Measurements from ENCODE around the gene DUSP3. TPM values are rescaled to one million over a fixed set of nuclear protein-coding genes. Genes with fewer than 3 reads are reported as not detected.

DUSP3 gene
- total and polyA plus RNA-seq, 2 of the 13 experiments (the other 11 are each of a cell fraction or from before 2014, with no cell fraction given) = 60.0 to 71.5 TPM

DNA sequence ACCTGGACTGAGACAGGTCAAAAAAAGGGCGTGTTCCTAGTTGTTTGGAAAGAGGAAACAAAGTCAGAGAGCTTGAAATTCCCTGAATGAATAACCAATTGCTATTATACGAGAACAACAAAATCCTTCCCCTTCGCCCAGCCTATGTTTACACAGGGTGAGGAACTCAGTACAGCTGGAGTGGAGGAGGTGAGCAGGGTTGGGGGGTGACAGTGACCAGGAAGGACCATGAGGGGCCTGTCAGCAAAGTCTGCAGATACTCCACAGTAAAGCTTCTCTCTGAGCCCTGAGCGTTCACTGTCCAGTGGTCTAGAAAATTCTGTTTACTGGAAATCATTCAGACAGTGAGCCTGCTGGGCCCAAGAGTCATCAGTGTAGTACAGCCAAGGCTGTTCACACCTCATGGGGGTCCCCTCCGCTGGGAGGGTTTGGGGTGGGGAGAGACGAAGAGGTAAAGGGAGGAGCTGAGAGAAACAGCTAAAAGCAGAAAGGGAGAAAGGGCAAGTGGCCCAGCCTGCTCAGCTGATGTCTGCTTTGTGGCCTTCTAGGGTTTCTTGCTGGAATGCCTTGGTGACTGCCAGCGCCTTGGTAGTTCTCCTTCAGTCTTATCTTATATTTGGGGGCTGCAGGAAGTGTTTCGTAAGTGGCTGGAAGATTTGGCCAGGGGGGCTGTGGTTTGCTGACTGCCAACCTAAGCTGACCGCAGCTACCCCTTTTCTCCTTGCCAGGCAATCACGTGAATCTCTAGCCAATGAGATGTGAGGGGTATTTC, 5.7 kb downstream of the DUSP3 start (continued):
- no peak for TF ChIP-seq NR2C2 (CRISPR knock-in tag; IDR thresholded peaks at IDR 0.05; ENCODE audit: borderline replicate concordance)
- no peak for TF ChIP-seq KMT2B (CRISPR knock-in tag; IDR thresholded peaks at IDR 0.05)
- TF ChIP-seq HOXA5 (CRISPR knock-in tag; IDR thresholded peaks at IDR 0.05) = no peak
- TF ChIP-seq PHF5A (CRISPR knock-in tag; IDR thresholded peaks at IDR 0.05; ENCODE audit: low read depth, unreplicated experiment) = no peak
- TF ChIP-seq, protein P1, sequence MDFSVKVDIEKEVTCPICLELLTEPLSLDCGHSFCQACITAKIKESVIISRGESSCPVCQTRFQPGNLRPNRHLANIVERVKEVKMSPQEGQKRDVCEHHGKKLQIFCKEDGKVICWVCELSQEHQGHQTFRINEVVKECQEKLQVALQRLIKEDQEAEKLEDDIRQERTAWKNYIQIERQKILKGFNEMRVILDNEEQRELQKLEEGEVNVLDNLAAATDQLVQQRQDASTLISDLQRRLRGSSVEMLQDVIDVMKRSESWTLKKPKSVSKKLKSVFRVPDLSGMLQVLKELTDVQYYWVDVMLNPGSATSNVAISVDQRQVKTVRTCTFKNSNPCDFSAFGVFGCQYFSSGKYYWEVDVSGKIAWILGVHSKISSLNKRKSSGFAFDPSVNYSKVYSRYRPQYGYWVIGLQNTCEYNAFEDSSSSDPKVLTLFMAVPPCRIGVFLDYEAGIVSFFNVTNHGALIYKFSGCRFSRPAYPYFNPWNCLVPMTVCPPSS (IDR thresholded peaks at IDR 0.05) = no peak
- TF ChIP-seq ZNF101 (CRISPR knock-in tag; IDR thresholded peaks at IDR 0.05; ENCODE audit: borderline replicate concordance, low read depth) = 0 out of 2 replicates have a peak, but pooled peaks have one; percentile 51
- TF ChIP-seq MAZ (IDR thresholded peaks at IDR 0.05; ENCODE audit: borderline replicate concordance, low read depth, low read length) = no peak
- TF ChIP-seq MAZ (CRISPR knock-in tag; IDR thresholded peaks at IDR 0.05; ENCODE audit: low read depth) = no peak
- no peak for TF ChIP-seq ISL2 (CRISPR knock-in tag; IDR thresholded peaks at IDR 0.05)
- no peak for TF ChIP-seq ZNF512 (CRISPR knock-in tag; IDR thresholded peaks at IDR 0.05)
- no peak for TF ChIP-seq ZNF749 (CRISPR knock-in tag; IDR thresholded peaks at IDR 0.05; ENCODE audit: borderline replicate concordance)
- 0 out of 2 replicates have a peak, but pooled peaks have one; percentile 56 for TF ChIP-seq ZNF782 (CRISPR knock-in tag; IDR thresholded peaks at IDR 0.05; ENCODE audit: borderline replicate concordance)
- TF ChIP-seq, protein P2, sequence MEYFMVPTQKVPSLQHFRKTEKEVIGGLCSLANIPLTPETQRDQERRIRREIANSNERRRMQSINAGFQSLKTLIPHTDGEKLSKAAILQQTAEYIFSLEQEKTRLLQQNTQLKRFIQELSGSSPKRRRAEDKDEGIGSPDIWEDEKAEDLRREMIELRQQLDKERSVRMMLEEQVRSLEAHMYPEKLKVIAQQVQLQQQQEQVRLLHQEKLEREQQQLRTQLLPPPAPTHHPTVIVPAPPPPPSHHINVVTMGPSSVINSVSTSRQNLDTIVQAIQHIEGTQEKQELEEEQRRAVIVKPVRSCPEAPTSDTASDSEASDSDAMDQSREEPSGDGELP (IDR thresholded peaks at IDR 0.05; ENCODE audit: borderline replicate concordance, low read depth) = peak; percentile 82
- no peak for TF ChIP-seq DMTF1 (CRISPR knock-in tag; IDR thresholded peaks at IDR 0.05)
- no peak for TF ChIP-seq GTF3A (CRISPR knock-in tag; conservative IDR thresholded peaks at IDR 0.05)
- no peak for TF ChIP-seq HOXA3 (CRISPR knock-in tag; IDR thresholded peaks at IDR 0.05)
- TF ChIP-seq, protein P3, sequence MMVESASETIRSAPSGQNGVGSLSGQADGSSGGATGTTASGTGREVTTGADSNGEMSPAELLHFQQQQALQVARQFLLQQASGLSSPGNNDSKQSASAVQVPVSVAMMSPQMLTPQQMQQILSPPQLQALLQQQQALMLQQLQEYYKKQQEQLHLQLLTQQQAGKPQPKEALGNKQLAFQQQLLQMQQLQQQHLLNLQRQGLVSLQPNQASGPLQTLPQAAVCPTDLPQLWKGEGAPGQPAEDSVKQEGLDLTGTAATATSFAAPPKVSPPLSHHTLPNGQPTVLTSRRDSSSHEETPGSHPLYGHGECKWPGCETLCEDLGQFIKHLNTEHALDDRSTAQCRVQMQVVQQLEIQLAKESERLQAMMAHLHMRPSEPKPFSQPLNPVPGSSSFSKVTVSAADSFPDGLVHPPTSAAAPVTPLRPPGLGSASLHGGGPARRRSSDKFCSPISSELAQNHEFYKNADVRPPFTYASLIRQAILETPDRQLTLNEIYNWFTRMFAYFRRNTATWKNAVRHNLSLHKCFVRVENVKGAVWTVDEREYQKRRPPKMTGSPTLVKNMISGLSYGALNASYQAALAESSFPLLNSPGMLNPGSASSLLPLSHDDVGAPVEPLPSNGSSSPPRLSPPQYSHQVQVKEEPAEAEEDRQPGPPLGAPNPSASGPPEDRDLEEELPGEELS (CRISPR knock-in tag; IDR thresholded peaks at IDR 0.05) = peak; percentile 62; the same call in 1 of the 2 replicates
- no peak for TF ChIP-seq ZNF33A (CRISPR knock-in tag; IDR thresholded peaks at IDR 0.05; ENCODE audit: borderline replicate concordance)
- TF ChIP-seq CCDC6 (CRISPR knock-in tag; IDR thresholded peaks at IDR 0.05) = peak; percentile 58; the same call in 1 of the 2 replicates
- no peak for TF ChIP-seq MIER2 (CRISPR knock-in tag; IDR thresholded peaks at IDR 0.05)
- TF ChIP-seq ZFP1 (CRISPR knock-in tag; IDR thresholded peaks at IDR 0.05) = no peak
- TF ChIP-seq JUN (CRISPR knock-in tag; IDR thresholded peaks at IDR 0.05) = no peak
